Measurements from ENCODE around the gene CYP4B1.
"Not testable (repeated sequence)": the region's sequence is repeated elsewhere in the genome, so short reads cannot be mapped to it uniquely, and the experiment has no call there.

The CYP4B1 gene

DNA sequence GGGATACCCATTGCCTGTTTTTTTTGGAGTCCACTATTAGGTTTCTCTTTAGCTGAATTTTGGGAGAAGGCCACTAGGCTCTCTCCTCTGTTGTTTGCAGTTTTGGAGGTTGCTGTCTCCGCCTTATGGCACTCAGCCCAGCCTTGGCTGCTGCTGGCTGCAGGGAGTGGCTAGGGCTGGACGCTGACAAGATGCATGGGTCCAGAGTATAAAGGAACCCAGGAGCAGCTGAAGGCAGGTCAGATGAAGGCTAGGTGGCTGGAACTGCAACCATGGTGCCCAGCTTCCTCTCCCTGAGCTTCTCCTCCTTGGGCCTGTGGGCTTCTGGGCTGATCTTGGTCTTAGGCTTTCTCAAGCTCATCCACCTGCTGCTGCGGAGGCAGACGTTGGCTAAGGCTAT, at the start of gene CYP4B1:
TSS of gene CYP4B1 (plus strand) at position 237 of the 400 bp plus-strand sequence. CDS start at position 273, 36 bp downstream.
- no peaks in the 10 kb centered on the region for H3K79me2 ChIP-seq (ENCODE audit: control insufficient read depth, insufficient read depth, low read length, unreplicated experiment)
- H3K4me1 ChIP-seq (ENCODE audit: control insufficient read depth, insufficient read depth, low read length, unreplicated experiment), result no peaks in the 10 kb centered on the region
- no peak within 1 kb of the TSS for H3K27ac ChIP-seq (ENCODE audit: low read depth, low read length)
- H2AFZ ChIP-seq (ENCODE audit: low read length, unreplicated experiment), result no peak within 1 kb of the TSS
- H3K27me3 ChIP-seq (ENCODE audit: insufficient read depth, low read length), result no peaks in the 10 kb centered on the region
- no peaks in the 10 kb centered on the region for H3K36me3 ChIP-seq (ENCODE audit: insufficient read depth, low read length)
- H3K4me3 ChIP-seq (ENCODE audit: low read depth, low read length), result no peak within 1 kb of the TSS

GRCh38 chr1:46749404-46749803, 49.4 kb upstream of the CYP4B1 start:
- no peak overlapping the region for H3K4me3 ChIP-seq (ENCODE audit: low read depth, low read length)
- H3K36me3 ChIP-seq (ENCODE audit: insufficient read depth, low read length), result no peaks in the 10 kb centered on the region
- H3K4me1 ChIP-seq (ENCODE audit: control insufficient read depth, insufficient read depth, low read length, unreplicated experiment), result no peaks in the 10 kb centered on the region
- no peak overlapping the region for H3K27ac ChIP-seq (ENCODE audit: low read depth, low read length)
- H2AFZ ChIP-seq (ENCODE audit: low read length, unreplicated experiment), result no peak overlapping the region
- H3K79me2 ChIP-seq (ENCODE audit: control insufficient read depth, insufficient read depth, low read length, unreplicated experiment), result no peaks in the 10 kb centered on the region
- peaks cover 69% of the 10 kb centered on the region for H3K27me3 ChIP-seq (ENCODE audit: insufficient read depth, low read length)

DNA sequence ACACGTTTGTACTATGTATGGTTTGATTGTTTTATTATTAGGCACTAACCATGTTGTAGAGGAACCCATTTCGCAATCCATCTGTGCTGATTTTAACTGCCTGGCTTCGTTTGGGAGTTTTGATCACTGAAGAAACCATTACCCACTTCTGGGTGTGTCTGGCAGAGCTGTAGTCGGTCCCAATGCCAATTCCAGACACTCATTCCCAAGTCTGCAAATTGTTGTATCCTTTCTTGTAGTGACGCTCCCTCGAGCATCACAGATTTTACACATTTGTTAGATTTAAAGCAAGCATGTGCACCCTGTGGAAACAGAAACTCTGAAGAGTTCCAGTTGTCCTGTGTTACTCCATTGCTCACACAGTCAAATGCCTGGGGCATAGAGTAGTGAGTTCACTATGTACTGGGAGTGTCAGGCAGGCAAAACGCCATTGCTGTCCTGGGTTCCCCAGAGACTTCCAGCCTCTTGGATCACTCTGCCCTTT, 48.9 kb upstream of the CYP4B1 start:
- no peak overlapping the region for H3K27ac ChIP-seq (ENCODE audit: low read depth, low read length)
- no peak overlapping the region for H3K4me3 ChIP-seq (ENCODE audit: low read depth, low read length)
- no peaks in the 10 kb centered on the region for H3K4me1 ChIP-seq (ENCODE audit: control insufficient read depth, insufficient read depth, low read length, unreplicated experiment)
- H2AFZ ChIP-seq (ENCODE audit: low read length, unreplicated experiment), result no peak overlapping the region
- H3K27me3 ChIP-seq (ENCODE audit: insufficient read depth, low read length), result peaks cover 64% of the 10 kb centered on the region
- no peaks in the 10 kb centered on the region for H3K36me3 ChIP-seq (ENCODE audit: insufficient read depth, low read length)
- no peaks in the 10 kb centered on the region for H3K79me2 ChIP-seq (ENCODE audit: control insufficient read depth, insufficient read depth, low read length, unreplicated experiment)

GRCh38 chr1:46753985-46754384, 44.9 kb upstream of the CYP4B1 start:
- peaks cover 58% of the 10 kb centered on the region for H3K27me3 ChIP-seq (ENCODE audit: insufficient read depth, low read length)
- no peaks in the 10 kb centered on the region for H3K79me2 ChIP-seq (ENCODE audit: control insufficient read depth, insufficient read depth, low read length, unreplicated experiment)
- no peak overlapping the region for H2AFZ ChIP-seq (ENCODE audit: low read length, unreplicated experiment)
- H3K27ac ChIP-seq (ENCODE audit: low read depth, low read length), result no peak overlapping the region
- H3K36me3 ChIP-seq (ENCODE audit: insufficient read depth, low read length), result no peaks in the 10 kb centered on the region
- H3K4me3 ChIP-seq (ENCODE audit: low read depth, low read length), result no peak overlapping the region
- no peaks in the 10 kb centered on the region for H3K4me1 ChIP-seq (ENCODE audit: control insufficient read depth, insufficient read depth, low read length, unreplicated experiment)

- not testable (repeated sequence) for H2AFZ ChIP-seq (ENCODE audit: low read length, unreplicated experiment); H3K4me1 ChIP-seq (ENCODE audit: control insufficient read depth, insufficient read depth, low read length, unreplicated experiment); H3K79me2 ChIP-seq (ENCODE audit: control insufficient read depth, insufficient read depth, low read length, unreplicated experiment); H3K36me3 ChIP-seq (ENCODE audit: insufficient read depth, low read length); H3K27ac ChIP-seq (ENCODE audit: low read depth, low read length); H3K4me3 ChIP-seq (ENCODE audit: low read depth, low read length)
- peaks cover 57% of the 10 kb centered on the region for H3K27me3 ChIP-seq (ENCODE audit: insufficient read depth, low read length)
These were observed 44.1 kb upstream of the CYP4B1 start for GRCh38 chr1:46754707-46755106.

DNA sequence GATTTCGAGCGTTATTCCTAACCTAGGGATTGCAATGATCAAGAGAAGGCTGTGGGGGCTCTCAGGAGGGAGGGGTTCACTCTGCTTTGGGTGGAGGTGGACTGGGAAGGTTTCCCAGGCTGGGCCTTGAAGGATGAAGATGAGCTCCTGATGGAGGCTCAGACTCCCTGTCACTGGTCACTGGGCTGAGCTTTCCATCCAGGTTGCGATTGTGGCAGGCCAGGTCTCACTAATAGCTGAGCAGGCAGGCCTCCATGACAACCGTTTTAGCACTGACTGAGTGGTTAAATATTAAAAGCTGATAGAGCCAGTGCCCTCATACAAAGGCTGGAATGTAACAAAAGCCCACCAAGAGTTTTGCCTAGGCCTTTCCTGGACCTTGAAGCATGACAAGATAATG, 43.7 kb upstream of the CYP4B1 start:
- Histone ChIP-seq H3K27ac (ENCODE audit: low read depth, low read length) (no peak overlapping the region), H3K27me3 (ENCODE audit: insufficient read depth, low read length) (peaks cover 55% of the 10 kb centered on the region), H2AFZ (ENCODE audit: low read length, unreplicated experiment) (no peak overlapping the region), H3K36me3 (ENCODE audit: insufficient read depth, low read length) (no peaks in the 10 kb centered on the region), H3K4me3 (ENCODE audit: low read depth, low read length) (no peak overlapping the region), H3K4me1 (ENCODE audit: control insufficient read depth, insufficient read depth, low read length, unreplicated experiment) (no peaks in the 10 kb centered on the region), H3K79me2 (ENCODE audit: control insufficient read depth, insufficient read depth, low read length, unreplicated experiment) (no peaks in the 10 kb centered on the region)

GRCh38 chr1:46757247-46757955, 41.4 kb upstream of the CYP4B1 start:
- no peaks in the 10 kb centered on the region for H3K79me2 ChIP-seq (ENCODE audit: control insufficient read depth, insufficient read depth, low read length, unreplicated experiment)
- H3K4me1 ChIP-seq (ENCODE audit: control insufficient read depth, insufficient read depth, low read length, unreplicated experiment), result no peaks in the 10 kb centered on the region
- H2AFZ ChIP-seq (ENCODE audit: low read length, unreplicated experiment), result no peak overlapping the region
- H3K27me3 ChIP-seq (ENCODE audit: insufficient read depth, low read length), result peaks cover 41% of the 10 kb centered on the region
- no peaks in the 10 kb centered on the region for H3K36me3 ChIP-seq (ENCODE audit: insufficient read depth, low read length)
- no peak overlapping the region for H3K27ac ChIP-seq (ENCODE audit: low read depth, low read length)
- H3K4me3 ChIP-seq (ENCODE audit: low read depth, low read length), result no peak overlapping the region

DNA sequence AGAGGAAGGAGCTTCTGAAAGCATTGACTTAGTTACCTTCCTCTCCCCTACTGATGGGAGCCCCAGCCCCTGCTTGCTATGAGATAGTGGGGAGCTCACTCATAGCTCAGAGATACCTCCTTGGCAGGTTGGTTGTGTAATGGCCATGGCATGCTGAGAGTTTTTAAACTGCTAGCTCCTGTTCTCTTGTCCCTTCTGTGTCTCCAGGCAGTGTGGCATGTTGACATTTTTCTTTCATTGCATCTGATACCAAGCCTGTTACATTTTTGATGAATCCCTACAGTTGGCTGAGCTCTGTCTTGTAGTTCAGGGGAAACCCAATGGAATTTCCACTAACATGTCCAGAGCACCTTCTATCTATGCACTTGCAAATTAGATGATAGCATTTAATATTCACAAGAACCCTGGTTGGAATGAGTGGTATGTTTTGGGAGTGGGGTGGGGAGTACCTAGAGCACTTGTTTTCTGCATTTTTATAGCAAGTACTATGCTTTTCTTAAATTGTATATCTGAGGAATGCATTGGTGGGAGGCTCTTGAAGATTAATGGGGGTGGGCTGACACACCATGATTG, 40.8 kb upstream of the CYP4B1 start:
- Histone ChIP-seq H3K79me2 (ENCODE audit: control insufficient read depth, insufficient read depth, low read length, unreplicated experiment) (no peaks in the 10 kb centered on the region), H3K27me3 (ENCODE audit: insufficient read depth, low read length) (peaks cover 39% of the 10 kb centered on the region), H3K4me3 (ENCODE audit: low read depth, low read length) (no peak overlapping the region), H2AFZ (ENCODE audit: low read length, unreplicated experiment) (no peak overlapping the region), H3K4me1 (ENCODE audit: control insufficient read depth, insufficient read depth, low read length, unreplicated experiment) (no peaks in the 10 kb centered on the region), H3K36me3 (ENCODE audit: insufficient read depth, low read length) (no peaks in the 10 kb centered on the region), H3K27ac (ENCODE audit: low read depth, low read length) (no peak overlapping the region)

DNA sequence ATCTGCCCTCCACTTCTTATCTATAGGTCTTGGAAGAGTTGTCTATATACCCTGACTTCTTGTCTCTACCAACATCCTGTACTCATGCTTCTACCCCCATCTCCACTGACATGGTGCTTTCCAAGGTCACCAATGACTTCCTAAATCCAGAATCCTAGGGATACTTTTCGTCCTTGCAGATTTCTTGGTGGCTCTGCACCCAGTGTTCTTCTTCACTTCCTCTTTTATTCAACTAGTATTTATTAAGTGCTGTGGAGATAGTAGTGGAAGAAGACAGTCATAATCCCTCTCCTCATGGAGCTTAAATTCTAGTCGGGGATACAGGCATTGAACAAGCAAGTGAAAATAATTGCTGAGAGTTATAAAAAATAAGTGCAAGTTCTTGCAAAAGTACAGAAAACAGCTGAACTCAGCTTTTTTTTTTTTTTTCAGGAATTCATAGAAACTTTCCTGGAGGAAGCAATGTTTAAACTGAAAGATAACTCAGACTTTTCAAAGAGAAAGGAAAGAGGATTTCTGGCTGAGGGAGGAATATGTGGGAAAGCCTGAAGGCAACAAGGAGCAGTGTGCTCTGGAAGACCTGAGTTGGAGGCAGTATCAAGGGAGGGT, 38.2 kb upstream of the CYP4B1 start:
- H3K36me3 ChIP-seq (ENCODE audit: insufficient read depth, low read length), result no peaks in the 10 kb centered on the region

DNA sequence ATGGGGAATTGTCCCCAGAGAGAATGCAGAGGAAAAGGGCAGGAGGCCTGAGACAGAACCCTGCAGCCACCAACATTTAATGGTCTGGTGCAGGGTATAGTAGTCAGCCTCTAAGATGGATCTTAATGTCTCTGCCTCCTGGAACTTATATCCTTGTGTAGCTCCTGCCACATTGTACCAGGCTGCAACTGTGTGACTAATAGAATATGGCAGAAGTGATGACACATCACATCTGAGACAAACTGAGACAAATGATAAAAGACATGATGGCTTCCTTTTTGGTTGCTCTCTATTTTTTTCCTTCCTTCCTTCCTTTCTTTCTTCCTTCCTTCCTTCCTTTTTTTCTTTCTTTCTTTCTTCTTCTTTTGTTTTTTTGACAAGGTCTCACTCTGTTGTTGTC, 37.1 kb upstream of the CYP4B1 start:
- Histone ChIP-seq H3K27ac (ENCODE audit: low read depth, low read length) (no peak overlapping the region), H3K79me2 (ENCODE audit: control insufficient read depth, insufficient read depth, low read length, unreplicated experiment) (no peaks in the 10 kb centered on the region), H3K4me3 (ENCODE audit: low read depth, low read length) (no peak overlapping the region), H2AFZ (ENCODE audit: low read length, unreplicated experiment) (no peak overlapping the region), H3K36me3 (ENCODE audit: insufficient read depth, low read length) (no peaks in the 10 kb centered on the region), H3K4me1 (ENCODE audit: control insufficient read depth, insufficient read depth, low read length, unreplicated experiment) (no peaks in the 10 kb centered on the region), H3K27me3 (ENCODE audit: insufficient read depth, low read length) (peaks cover 52% of the 10 kb centered on the region)

More for the DNA sequence above, 38.2 kb upstream of the CYP4B1 start:
- H2AFZ ChIP-seq (ENCODE audit: low read length, unreplicated experiment), result no peak overlapping the region
- H3K79me2 ChIP-seq (ENCODE audit: control insufficient read depth, insufficient read depth, low read length, unreplicated experiment), result no peaks in the 10 kb centered on the region
- no peaks in the 10 kb centered on the region for H3K4me1 ChIP-seq (ENCODE audit: control insufficient read depth, insufficient read depth, low read length, unreplicated experiment)
- no peak overlapping the region for H3K4me3 ChIP-seq (ENCODE audit: low read depth, low read length)
- H3K27me3 ChIP-seq (ENCODE audit: insufficient read depth, low read length), result peaks cover 42% of the 10 kb centered on the region
- H3K27ac ChIP-seq (ENCODE audit: low read depth, low read length), result no peak overlapping the region

- Histone ChIP-seq H3K27ac (ENCODE audit: low read depth, low read length) (no peak overlapping the region), H2AFZ (ENCODE audit: low read length, unreplicated experiment) (no peak overlapping the region), H3K36me3 (ENCODE audit: insufficient read depth, low read length) (no peaks in the 10 kb centered on the region), H3K27me3 (ENCODE audit: insufficient read depth, low read length) (peaks cover 36% of the 10 kb centered on the region), H3K4me1 (ENCODE audit: control insufficient read depth, insufficient read depth, low read length, unreplicated experiment) (no peaks in the 10 kb centered on the region), H3K4me3 (ENCODE audit: low read depth, low read length) (no peak overlapping the region), H3K79me2 (ENCODE audit: control insufficient read depth, insufficient read depth, low read length, unreplicated experiment) (no peaks in the 10 kb centered on the region)
These were observed 34.4 kb upstream of the CYP4B1 start for GRCh38 chr1:46764402-46764801.
